Tibial nerve (tissue), 4 donors: ENCODE results near the gene BIRC2.

Experiments
- CTCF ChIP-seq, 5 experiments: fragments of 200-600 bp in 3 of 5; fragments of 450-650 bp in 2 of 5; sonication (generic) in 3 of 5; IDR thresholded peaks; one replicate each; pipeline ENCODE4 v1.5.1; 2016 to 2019; ENCODE audit warnings: antibody characterized with exemption in 5 of 5, mild to moderate bottlenecking in 3 of 5, moderate library complexity in 2 of 5
- EP300 ChIP-seq, 2 donors: sonication (generic); formaldehyde crosslinking; IDR thresholded peaks; one replicate each; pipeline ENCODE4 v1.6.1; 2017; ENCODE audit warnings: antibody characterized with exemption in 2 of 2, mild to moderate bottlenecking in 1 of 2
- POLR2A ChIP-seq, 2 donors: fragments of 450-650 bp; IDR thresholded peaks; one replicate each; pipeline ENCODE4 v1.6.1; 2017; ENCODE audit warnings: antibody characterized with exemption in 2 of 2, mild to moderate bottlenecking in 2 of 2, moderate library complexity in 2 of 2

DNA sequence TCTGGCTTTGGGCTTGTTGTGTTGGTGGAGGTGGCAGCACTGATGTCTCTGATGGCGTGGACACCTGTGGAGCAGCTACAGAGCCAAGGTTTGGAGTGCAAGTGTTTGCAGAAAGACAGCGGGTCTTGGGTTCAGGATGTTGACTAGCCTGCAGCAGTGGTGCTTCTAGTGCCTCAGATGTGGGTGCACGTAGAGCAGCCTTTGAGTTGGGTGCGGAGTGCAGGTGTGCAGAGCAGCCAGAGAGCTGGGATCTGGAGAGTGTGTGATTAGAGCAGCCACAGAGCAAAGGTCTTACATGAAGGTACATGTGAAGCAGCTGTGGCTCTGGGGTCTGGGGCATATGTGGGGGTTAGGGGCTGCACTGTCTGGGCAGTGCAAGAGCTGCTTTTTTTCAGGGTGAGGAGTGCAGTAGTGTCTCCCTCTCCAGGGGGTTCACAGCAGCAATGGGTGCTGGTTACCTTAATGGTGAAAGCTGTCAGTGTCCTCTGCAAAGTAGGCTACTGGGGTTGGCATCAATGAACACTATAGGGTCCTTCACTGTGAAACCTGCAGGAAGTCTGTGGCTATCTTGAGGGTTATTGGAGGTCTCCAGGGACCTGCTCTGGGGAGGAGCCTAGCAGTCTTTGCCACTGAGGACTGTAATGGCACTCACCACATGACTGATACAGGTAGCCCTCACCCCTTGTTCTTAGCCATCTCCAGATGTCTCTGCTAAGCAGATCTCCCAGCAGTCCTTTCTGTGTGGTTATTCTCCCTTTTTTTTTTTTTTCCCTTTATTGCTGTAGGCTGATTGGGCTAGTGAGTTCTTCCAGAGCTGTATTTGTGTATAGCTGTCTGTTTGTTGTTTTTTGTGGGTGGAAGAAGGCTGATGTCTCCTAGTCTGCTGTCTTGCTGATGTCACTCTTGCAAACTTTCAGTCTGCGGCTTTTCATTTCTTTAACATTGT is 14.3 kb downstream of the BIRC2 start:
- TF ChIP-seq CTCF (IDR thresholded peaks at IDR 0.05) (no peak), POLR2A (IDR thresholded peaks at IDR 0.05) (no peak), EP300 (IDR thresholded peaks at IDR 0.05) (no peak)
